ENCODE results near the gene RCOR2.

Gene RCOR2

DNA sequence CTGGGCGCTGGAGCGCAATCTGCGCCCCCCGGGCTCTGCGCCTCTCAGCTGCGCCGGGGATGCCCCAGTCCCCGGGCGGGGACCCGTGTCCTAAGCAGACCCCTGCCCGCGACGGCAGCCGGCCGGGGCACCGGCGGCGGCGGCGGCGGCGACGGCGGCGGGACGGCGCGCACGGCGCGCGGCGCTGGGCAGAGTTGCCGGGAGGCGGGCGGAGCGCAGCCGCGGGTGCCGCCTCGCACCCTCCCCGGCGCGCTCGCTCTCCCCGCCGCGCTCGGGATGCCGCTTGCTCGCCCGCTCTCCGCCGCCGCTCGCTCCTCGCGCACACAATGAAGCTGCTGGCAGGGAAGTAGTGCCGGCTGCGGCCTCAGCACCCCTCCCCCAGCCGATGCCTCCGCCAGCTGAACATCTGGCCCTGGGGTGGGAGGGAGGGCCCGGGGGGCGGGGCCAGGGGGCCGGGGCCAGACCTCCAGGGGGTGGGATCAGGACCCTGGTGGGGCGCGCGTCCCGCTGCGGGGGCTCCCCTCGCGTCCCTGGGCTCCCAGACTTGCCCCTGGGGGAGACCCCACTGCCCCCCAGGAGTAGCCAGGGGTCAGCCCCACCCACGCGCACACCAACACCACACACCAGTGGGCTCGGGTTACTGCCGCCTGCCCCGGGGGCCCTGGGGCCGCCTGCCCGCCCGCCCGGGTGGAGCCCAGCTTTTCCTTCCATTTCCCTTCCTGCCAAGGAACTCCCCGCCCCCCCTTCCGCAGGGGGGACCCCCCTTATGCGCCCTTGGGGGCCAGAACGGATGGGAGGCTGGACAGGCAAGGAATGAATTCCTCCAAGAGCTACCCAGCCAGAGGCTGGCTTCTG lies at the start of gene RCOR2:
Gene RCOR2, minus strand, starts transcription at position 328 of the 855 bp plus-strand sequence. CDS start 708 bp downstream, outside the sequence.
- TF ChIP-seq, protein P1, sequence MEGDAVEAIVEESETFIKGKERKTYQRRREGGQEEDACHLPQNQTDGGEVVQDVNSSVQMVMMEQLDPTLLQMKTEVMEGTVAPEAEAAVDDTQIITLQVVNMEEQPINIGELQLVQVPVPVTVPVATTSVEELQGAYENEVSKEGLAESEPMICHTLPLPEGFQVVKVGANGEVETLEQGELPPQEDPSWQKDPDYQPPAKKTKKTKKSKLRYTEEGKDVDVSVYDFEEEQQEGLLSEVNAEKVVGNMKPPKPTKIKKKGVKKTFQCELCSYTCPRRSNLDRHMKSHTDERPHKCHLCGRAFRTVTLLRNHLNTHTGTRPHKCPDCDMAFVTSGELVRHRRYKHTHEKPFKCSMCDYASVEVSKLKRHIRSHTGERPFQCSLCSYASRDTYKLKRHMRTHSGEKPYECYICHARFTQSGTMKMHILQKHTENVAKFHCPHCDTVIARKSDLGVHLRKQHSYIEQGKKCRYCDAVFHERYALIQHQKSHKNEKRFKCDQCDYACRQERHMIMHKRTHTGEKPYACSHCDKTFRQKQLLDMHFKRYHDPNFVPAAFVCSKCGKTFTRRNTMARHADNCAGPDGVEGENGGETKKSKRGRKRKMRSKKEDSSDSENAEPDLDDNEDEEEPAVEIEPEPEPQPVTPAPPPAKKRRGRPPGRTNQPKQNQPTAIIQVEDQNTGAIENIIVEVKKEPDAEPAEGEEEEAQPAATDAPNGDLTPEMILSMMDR (IDR thresholded peaks at IDR 0.05) = no peak

DNA sequence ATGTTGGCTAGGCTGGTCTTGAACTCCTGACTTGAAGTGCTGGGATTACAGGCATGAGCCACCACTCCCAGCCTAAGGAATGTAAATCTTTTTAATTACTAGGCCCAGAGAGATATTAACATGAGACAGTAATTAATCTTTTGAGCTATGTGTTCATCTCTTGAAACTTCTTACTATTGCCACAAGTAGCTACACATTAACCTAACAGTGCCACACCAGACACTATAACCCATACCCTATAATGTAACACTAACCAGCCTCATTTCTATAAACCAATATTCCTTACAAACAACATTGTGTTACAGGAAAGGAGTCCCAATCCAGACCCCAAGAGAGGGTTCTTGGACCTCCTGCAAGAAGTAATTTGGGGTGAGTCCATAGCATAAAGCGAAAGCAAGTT lies 49.5 kb upstream of the RCOR2 start:
- TF ChIP-seq, protein P1 (IDR thresholded peaks at IDR 0.05) = no peak

DNA sequence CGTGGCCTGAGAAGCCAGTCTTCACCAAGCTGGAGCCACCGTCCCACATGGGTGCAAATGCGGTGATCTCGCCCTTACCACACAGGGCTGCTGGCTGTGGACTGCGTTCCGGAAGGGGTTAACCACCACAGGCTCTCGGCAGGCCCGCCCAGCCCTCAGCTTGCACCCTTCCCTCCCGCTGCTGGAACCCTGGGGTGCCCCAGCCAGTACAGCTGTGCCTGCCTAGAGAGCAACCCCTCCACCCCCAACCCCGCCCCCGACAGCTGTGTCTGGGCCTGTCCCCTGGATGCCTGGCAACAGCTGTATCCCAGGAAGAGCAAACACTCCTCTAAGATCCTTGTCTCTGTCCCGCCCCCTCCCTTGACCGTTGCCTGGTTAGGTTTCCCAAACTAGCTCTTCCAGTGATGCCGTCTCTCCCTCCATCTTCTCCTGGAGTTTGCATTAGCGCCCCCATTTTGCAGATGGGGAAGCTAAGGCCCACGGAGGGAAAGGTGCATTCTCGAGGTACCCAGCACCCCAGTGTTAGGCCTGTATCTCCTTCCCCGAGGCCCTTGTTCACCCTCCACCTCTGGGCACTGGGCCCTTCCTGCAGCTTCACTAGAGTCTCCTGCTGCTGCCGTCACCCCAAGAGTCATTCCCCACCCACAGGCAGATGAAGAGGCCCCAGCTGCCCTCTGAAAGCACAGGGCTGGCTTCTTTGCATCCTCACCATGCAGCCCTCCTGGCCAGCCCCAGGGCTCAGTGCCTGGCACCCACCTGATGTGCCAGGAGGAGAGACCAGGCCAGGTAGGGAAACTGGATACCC lies 44.8 kb upstream of the RCOR2 start:
- TF ChIP-seq, protein P1 (IDR thresholded peaks at IDR 0.05) = no peak

DNA sequence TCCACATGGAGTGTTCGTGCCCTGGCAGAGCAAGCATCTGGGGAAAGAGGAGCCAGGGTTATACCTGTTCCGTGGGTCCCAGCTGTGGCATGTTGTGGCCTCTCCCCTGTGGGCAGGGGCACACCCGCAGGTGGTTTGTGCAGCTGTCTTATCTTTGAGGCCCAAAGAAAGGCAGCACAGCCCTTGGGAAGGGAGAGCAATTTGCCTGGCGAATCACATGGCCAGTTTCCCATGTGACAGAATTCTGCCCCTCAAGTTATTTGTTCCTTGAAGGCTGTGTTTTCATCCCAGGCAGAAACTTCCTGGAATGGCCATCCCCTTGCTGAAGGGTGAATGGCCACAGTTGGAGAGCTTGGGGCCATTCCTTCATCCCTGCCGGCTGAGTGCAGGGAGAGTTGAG lies 41.0 kb upstream of the RCOR2 start:
- TF ChIP-seq, protein P1 (IDR thresholded peaks at IDR 0.05) = no peak

DNA sequence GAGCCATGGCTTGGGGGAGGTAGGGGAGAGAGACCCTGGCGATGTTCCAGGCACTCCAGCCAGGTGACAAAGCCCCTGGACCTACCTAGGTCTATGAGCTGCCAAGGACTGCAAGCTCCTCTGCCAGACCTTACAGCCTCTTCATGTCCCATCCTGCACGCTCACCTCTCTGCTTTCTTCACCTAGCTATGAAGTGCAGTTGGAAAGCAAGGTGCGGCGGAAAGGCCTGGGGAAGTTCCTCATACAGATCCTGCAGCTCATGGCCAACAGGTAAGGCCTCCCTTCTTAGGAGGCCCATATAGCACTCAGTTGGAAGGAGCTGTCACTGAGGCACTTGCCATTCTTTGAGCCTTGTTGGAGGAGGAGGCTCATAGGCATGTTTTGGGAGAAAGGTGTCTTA lies 35.6 kb upstream of the RCOR2 start:
- TF ChIP-seq, protein P1 (IDR thresholded peaks at IDR 0.05) = no peak

DNA sequence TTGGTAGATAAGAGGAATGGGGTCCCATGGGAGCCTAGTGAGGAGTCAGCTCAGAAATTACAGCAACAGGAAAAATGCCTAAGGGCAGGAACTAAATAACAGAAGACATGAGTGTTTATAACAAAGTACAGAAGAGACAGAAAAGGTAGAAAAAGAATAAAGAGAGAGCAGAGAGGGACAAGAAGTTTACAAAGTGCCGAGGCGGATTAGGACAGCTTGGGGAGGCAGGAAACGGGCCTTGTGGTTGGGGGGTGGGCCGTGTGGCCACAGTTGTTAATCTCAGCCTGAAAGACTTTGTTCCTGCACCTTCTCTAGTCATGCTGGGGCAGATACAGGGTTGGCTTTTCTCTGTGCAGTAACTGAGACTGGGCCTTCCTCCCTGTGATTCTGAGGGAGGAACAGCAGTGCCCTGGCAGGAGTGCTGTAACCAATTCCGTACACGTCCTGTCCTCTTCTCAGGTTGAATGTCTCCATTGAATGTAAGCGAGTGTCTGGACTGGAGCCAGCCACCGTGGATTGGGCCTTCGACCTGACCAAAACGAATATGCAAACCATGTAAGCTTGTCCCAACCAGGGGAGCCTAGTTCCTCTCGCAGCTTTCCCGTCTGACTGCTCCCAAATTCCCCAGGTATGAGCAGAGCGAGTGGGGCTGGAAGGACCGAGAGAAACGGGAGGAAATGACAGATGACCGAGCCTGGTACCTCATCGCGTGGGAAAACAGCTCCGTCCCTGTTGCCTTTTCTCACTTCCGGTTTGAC lies 35.0 kb upstream of the RCOR2 start:
- TF ChIP-seq, protein P1 (IDR thresholded peaks at IDR 0.05) = no peak

DNA sequence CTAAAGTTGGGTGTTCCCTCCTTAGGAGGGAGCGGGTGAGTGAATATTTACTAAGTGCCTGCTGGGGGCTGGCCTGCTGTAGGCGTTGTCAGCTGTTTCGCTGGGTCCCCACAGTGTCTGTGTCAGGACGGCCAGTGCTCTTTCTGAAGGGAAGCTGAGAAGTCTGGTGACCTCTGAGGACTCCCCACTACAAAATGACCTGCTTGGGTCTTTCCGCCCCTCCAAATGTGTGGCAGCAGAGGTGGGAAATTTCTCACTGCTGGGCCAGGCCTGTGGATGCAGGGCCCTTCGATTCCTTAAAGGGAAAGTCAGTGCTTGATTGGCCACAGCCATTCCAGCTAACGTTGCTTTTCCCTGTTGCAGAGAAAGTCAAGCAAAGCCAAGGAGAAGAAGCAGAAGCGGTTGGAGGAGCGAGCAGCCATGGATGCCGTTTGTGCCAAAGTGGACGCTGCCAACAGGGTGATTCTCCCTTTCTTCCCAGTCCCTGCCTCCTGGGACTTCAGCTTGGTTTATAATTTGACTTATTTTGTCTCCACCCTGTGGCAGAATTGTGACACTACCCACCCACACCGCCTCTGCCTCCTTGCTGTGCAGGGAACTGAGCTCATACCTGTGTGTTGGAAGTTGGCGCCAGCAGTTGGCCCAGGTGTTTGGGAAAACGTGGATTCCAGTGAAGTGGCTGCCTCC lies 28.7 kb upstream of the RCOR2 start:
- TF ChIP-seq, protein P1 (IDR thresholded peaks at IDR 0.05) = peak; percentile 86
